GM19324 (cell line): Measurements from ENCODE around the gene SOX13.

ENCODE experiments used
- ATAC-seq: cut with Tn5 transposase; IDR thresholded peaks from one replicate; pipeline ENCODE4 v1.9.1; 2021; ENCODE audit warnings: mild to moderate bottlenecking, moderate library complexity; ENCODE audit not compliant: unreplicated experiment, low FRiP score

The SOX13 gene

DNA sequence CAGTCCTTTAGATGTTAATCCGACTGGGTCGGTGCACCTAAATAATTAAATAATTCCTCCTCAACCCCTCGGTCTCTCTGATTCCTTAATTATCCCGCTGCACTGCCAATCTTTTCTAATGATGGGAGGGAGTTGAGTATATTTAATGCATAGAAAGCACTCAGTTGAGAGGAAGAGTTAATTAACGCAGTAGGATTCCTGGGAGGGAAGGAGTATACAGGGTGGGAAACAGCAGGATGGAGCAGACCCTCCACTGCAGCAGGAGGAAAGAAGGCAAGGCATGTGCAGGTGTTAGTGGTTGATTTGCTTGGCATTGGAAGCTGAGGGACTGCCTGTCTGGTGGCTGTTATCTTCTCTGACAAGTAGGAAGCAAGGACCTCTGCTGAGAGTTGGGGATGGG, 103.1 kb downstream of the SOX13 start:
- no peak for ATAC-seq

DNA sequence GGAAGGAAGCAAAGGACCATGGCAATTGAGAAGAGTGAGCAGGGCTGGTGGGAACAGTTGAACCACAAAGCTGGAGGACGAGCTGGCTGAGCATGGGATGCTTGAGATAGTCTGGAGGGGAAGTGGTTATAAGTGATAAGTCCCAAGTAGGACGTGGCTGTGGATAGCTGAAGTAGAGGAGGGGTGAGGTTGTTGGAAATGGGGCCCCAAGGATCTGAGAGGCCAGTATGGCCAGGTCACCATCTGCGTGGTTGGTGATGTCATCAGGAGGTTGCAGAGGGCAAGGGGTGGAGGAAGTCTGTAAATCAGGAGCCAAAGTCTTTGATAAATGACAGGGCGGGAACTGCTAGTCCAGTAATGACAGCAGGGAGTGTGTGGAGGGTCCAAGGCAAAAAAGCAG, 104.2 kb downstream of the SOX13 start:
- ATAC-seq = no peak
